SK-N-SH (cell line): ENCODE results near the gene CHCHD6. TPM values are rescaled to one million over a fixed set of nuclear protein-coding genes. Genes with fewer than 3 reads are reported as not detected.

Source experiments
- CTCF ChIA-PET: fragments of 300-600, 350-600 bp; formaldehyde crosslinking; extraction: SDS; loops from one replicate; lab custom pipeline; 2021; lab: Yijun Ruan, JAX
- POLR2A ChIA-PET: fragments of 350-600 bp; sonication (Branson Sonifier 250); formaldehyde crosslinking; extraction: SDS; loops from one replicate; lab custom pipeline; 2020; ENCODE audit warnings: antibody characterized with exemption, inconsistent platforms; lab: Yijun Ruan, JAX
- DNase-seq: peaks from one replicate; pipeline ENCODE4 v3.0.0; 2012
- H2AFZ ChIP-seq: fragments of 200-600 bp; sonication (generic); 2 replicates; pipeline ENCODE4 v1.8.1; 2016; ENCODE audit warnings: antibody characterized with exemption, mild to moderate bottlenecking, low read depth
- H3F3A ChIP-seq: fragments of 200-600 bp; sonication (generic); replicated peaks from 2 replicates; pipeline ENCODE3; 2016; ENCODE audit warnings: antibody characterized with exemption, mild to moderate bottlenecking; ENCODE audit not compliant: insufficient read depth
- H3K27ac ChIP-seq, 2 experiments: fragments of 200-500 bp in 1 of 2; fragments of 200-600 bp in 1 of 2; sonication (Bioruptor generic) in 1 of 2; sonication (generic), shearing (Covaris generic) in 1 of 2; 2 replicates each; pipeline versions ENCODE4 v1.5.1 to v1.6.1; 2014 to 2016; ENCODE audit warnings: low read depth in 2 of 2, inconsistent platforms in 1 of 2, low read length in 1 of 2, mild to moderate bottlenecking in 1 of 2, mixed read lengths in 1 of 2
- H3K27me3 ChIP-seq: fragments of 200-600 bp; sonication (generic), shearing (Covaris generic); 2 replicates; pipeline ENCODE4 v1.6.1; 2016; ENCODE audit warnings: mixed run types; ENCODE audit not compliant: insufficient read depth
- H3K36me3 ChIP-seq, 2 experiments: fragments of 200-500 bp in 1 of 2; fragments of 200-600 bp in 1 of 2; sonication (Bioruptor generic) in 1 of 2; sonication (generic) in 1 of 2; replicated peaks in 1 of 2; 2 replicates each; pipeline versions ENCODE3 to v1.5.1; 2014 to 2016; ENCODE audit warnings: low read length in 1 of 2, mild to moderate bottlenecking in 1 of 2; ENCODE audit not compliant: insufficient read depth in 2 of 2, control insufficient read depth in 1 of 2
- H3K4me1 ChIP-seq, 2 experiments: fragments of 200-500 bp in 1 of 2; fragments of 200-600 bp in 1 of 2; sonication (Bioruptor generic) in 1 of 2; sonication (generic), shearing (Covaris generic) in 1 of 2; 2 replicates each; pipeline versions ENCODE4 v1.5.1 to v1.6.1; 2014 to 2016; ENCODE audit warnings: low read depth in 1 of 2, low read length in 1 of 2, mixed run types in 1 of 2; ENCODE audit not compliant: insufficient read depth in 2 of 2, control insufficient read depth in 1 of 2
- H3K4me2 ChIP-seq: fragments of 200-600 bp; sonication (generic), shearing (Covaris generic); 2 replicates; pipeline ENCODE4 v1.6.1; 2017; ENCODE audit warnings: mixed run types
- H3K4me3 ChIP-seq, 2 experiments: fragments of 200-500 bp in 1 of 2; fragments of 200-600 bp in 1 of 2; sonication (Bioruptor generic) in 1 of 2; sonication (generic), shearing (Covaris generic) in 1 of 2; 2 replicates each; pipeline versions ENCODE4 v1.5.1 to v1.8.1; 2014 to 2016; ENCODE audit warnings: low read depth in 2 of 2, inconsistent platforms in 1 of 2, low read length in 1 of 2, mild to moderate bottlenecking in 1 of 2, mixed read lengths in 1 of 2, moderate library complexity in 1 of 2
- H3K79me2 ChIP-seq: fragments of 200-600 bp; sonication (generic); 2 replicates; pipeline ENCODE4 v1.8.1; 2017; ENCODE audit warnings: mild to moderate bottlenecking; ENCODE audit not compliant: insufficient read depth
- H3K9ac ChIP-seq: fragments of 200-600 bp; sonication (generic); 2 replicates; pipeline ENCODE4 v1.6.1; 2017; ENCODE audit warnings: mixed run types
- H3K9me2 ChIP-seq: fragments of 200-600 bp; sonication (generic); 2 replicates; pipeline ENCODE4 v1.6.1; 2017; ENCODE audit warnings: mixed run types
- H3K9me3 ChIP-seq: fragments of 200-600 bp; sonication (generic); 2 replicates; pipeline ENCODE4 v1.6.1; 2017; ENCODE audit warnings: mixed run types, mild to moderate bottlenecking, moderate library complexity
- H4K20me1 ChIP-seq: fragments of 200-600 bp; sonication (generic); 2 replicates; pipeline ENCODE4 v1.6.1; 2017; ENCODE audit warnings: mild to moderate bottlenecking, mixed run types; ENCODE audit not compliant: insufficient read depth
- CHD2 ChIP-seq: fragments of 150-350 bp; IDR thresholded peaks from 2 replicates; pipeline ENCODE4 v1.6.1; 2018; ENCODE audit warnings: low read length; ENCODE audit not compliant: partially characterized antibody
- CTCF ChIP-seq: fragments of 200-600 bp; sonication (generic); IDR thresholded peaks from 2 replicates; pipeline ENCODE4 v1.6.1; 2017; ENCODE audit warnings: antibody characterized with exemption, mild to moderate bottlenecking, moderate library complexity
- ELF1 ChIP-seq: IDR thresholded peaks from 2 replicates; pipeline ENCODE4 v1.4.0; 2012
- EP300 ChIP-seq, 2 experiments: IDR thresholded peaks; 2 replicates each; pipeline versions ENCODE4 v1.4.0 to v1.6.1; 2012; ENCODE audit warnings: borderline replicate concordance in 1 of 2, low read depth in 1 of 2, low read length in 1 of 2
- FOSL2 ChIP-seq: IDR thresholded peaks from 2 replicates; pipeline ENCODE4 v1.4.0; 2012; ENCODE audit warnings: low read depth, mild to moderate bottlenecking, moderate library complexity, borderline replicate concordance
- FOXJ3 ChIP-seq: sonication (generic); formaldehyde crosslinking; IDR thresholded peaks from 2 replicates; pipeline ENCODE4 v1.5.1; 2020; ENCODE audit warnings: mild to moderate bottlenecking, missing genetic modification reagents
- GATA2 ChIP-seq: sonication (generic); formaldehyde crosslinking; IDR thresholded peaks from 2 replicates; pipeline ENCODE4 v1.5.0; 2020; ENCODE audit warnings: mild to moderate bottlenecking, missing genetic modification reagents
- MEF2A ChIP-seq: IDR thresholded peaks from 2 replicates; pipeline ENCODE4 v1.4.0; 2012; ENCODE audit warnings: low read depth, borderline replicate concordance
- POLR2AphosphoS5 ChIP-seq: IDR thresholded peaks from 2 replicates; pipeline ENCODE4 v1.6.1; 2012; ENCODE audit warnings: low read depth, low read length
- RCOR1 ChIP-seq: fragments of 150-350 bp; IDR thresholded peaks from 2 replicates; pipeline ENCODE4 v1.6.1; 2017; ENCODE audit warnings: antibody characterized with exemption, low read length
- RFX5 ChIP-seq: IDR thresholded peaks from 2 replicates; pipeline ENCODE4 v1.6.1; 2012; ENCODE audit warnings: mild to moderate bottlenecking, improper control_type of control experiment, low read length
- TCF12 ChIP-seq: IDR thresholded peaks from 2 replicates; pipeline ENCODE4 v1.4.0; 2012
- TEAD4 ChIP-seq: IDR thresholded peaks from 2 replicates; pipeline ENCODE4 v1.4.0; 2012; ENCODE audit warnings: mild to moderate bottlenecking, borderline replicate concordance; ENCODE audit not compliant: insufficient read depth
- ZBTB33 ChIP-seq: IDR thresholded peaks from 2 replicates; pipeline ENCODE4 v1.4.0; 2012; ENCODE audit warnings: low read depth, borderline replicate concordance
- WGBS: methylation state at CpG from one replicate; pipeline ENCODE4 v1.1.6; 2017; ENCODE audit warnings: low lambda C conversion rate; 5-methylcytosine and 5-hydroxymethylcytosine counted together
- polyA plus RNA-seq, 3 experiments: library from polyadenylated mRNA; depleted of rRNA; stranded (reverse); fragments of >200 nt; gene quantifications; 2 replicates each; pipeline ENCODE4 v1.2.3, GENCODE V29; 2012
- TF ChIP-seq, protein P1 (sequence below): IDR thresholded peaks from 2 replicates; pipeline ENCODE4 v1.4.0; 2012; ENCODE audit warnings: low read depth
- TF ChIP-seq, protein P2 (sequence below): IDR thresholded peaks from 2 replicates; pipeline ENCODE4 v1.6.1; 2012; ENCODE audit warnings: mild to moderate bottlenecking, low read depth, low read length, moderate library complexity
- TF ChIP-seq, protein P3 (sequence below): IDR thresholded peaks from 2 replicates; pipeline ENCODE4 v1.4.0; 2012; ENCODE audit warnings: low read depth, borderline replicate concordance

CHCHD6 gene
- polyA plus RNA-seq, 1 of the 3 experiments (the other 2 are of a cell fraction): 42.5 TPM

GRCh38 chr3:126765187-126766069 lies 61.4 kb downstream of the CHCHD6 start:
- Histone ChIP-seq H3K9ac (no peak overlapping the region), H3K4me1 (no peaks in the 10 kb centered on the region)
- POLR2A ChIA-PET: no interaction called here

More at GRCh38 chr3:126765187-126766069, 61.4 kb downstream of the CHCHD6 start:
- DNase-seq: no peak
- Histone ChIP-seq H4K20me1 (no peaks in the 10 kb centered on the region), H3K9me3 (no peaks in the 10 kb centered on the region), H3K9me2 (no peaks in the 10 kb centered on the region), H3K4me2 (no peak overlapping the region), H3K27ac (no peak overlapping the region), H3K27me3 (no peaks in the 10 kb centered on the region), H3K79me2 (peaks cover 2% of the 10 kb centered on the region; the same call in 1 of the 2 replicates), H3K4me3 (no peak overlapping the region), H3F3A (no peaks in the 10 kb centered on the region), H3K36me3 (peaks cover 0 to 3% of the 10 kb centered on the region in 2 experiments), H2AFZ (no peak overlapping the region)
- no peak for TF ChIP-seq ZBTB33
- no peak for TF ChIP-seq TCF12
- no peak for TF ChIP-seq POLR2AphosphoS5
- no peak for TF ChIP-seq FOXJ3
- no peak for TF ChIP-seq GATA2
- no peak for TF ChIP-seq EP300 (IDR thresholded peaks at IDR 0.05; ENCODE audit: borderline replicate concordance in 1 of 2, low read depth in 1 of 2, low read length in 1 of 2)
- TF ChIP-seq, protein P1, sequence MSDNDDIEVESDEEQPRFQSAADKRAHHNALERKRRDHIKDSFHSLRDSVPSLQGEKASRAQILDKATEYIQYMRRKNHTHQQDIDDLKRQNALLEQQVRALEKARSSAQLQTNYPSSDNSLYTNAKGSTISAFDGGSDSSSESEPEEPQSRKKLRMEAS: no peak
- TF ChIP-seq, protein P2, sequence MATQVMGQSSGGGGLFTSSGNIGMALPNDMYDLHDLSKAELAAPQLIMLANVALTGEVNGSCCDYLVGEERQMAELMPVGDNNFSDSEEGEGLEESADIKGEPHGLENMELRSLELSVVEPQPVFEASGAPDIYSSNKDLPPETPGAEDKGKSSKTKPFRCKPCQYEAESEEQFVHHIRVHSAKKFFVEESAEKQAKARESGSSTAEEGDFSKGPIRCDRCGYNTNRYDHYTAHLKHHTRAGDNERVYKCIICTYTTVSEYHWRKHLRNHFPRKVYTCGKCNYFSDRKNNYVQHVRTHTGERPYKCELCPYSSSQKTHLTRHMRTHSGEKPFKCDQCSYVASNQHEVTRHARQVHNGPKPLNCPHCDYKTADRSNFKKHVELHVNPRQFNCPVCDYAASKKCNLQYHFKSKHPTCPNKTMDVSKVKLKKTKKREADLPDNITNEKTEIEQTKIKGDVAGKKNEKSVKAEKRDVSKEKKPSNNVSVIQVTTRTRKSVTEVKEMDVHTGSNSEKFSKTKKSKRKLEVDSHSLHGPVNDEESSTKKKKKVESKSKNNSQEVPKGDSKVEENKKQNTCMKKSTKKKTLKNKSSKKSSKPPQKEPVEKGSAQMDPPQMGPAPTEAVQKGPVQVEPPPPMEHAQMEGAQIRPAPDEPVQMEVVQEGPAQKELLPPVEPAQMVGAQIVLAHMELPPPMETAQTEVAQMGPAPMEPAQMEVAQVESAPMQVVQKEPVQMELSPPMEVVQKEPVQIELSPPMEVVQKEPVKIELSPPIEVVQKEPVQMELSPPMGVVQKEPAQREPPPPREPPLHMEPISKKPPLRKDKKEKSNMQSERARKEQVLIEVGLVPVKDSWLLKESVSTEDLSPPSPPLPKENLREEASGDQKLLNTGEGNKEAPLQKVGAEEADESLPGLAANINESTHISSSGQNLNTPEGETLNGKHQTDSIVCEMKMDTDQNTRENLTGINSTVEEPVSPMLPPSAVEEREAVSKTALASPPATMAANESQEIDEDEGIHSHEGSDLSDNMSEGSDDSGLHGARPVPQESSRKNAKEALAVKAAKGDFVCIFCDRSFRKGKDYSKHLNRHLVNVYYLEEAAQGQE: no peak
- TF ChIP-seq FOSL2: no peak
- no peak for TF ChIP-seq TEAD4
- TF ChIP-seq RFX5: no peak
- TF ChIP-seq RCOR1: no peak
- TF ChIP-seq CHD2: no peak
- TF ChIP-seq MEF2A: no peak
- no peak for TF ChIP-seq CTCF
- TF ChIP-seq ELF1: no peak
- TF ChIP-seq, protein P3, sequence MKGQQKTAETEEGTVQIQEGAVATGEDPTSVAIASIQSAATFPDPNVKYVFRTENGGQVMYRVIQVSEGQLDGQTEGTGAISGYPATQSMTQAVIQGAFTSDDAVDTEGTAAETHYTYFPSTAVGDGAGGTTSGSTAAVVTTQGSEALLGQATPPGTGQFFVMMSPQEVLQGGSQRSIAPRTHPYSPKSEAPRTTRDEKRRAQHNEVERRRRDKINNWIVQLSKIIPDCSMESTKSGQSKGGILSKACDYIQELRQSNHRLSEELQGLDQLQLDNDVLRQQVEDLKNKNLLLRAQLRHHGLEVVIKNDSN: no peak
- CTCF ChIA-PET: interaction anchor here (2.5 kb wide), 1 partner anchor 13 kb away, joined by 17 read pairs; no protein-coding TSS in a partner anchor
- 96% methylated on average over 17 of the region's 17 CpGs for WGBS
